Activated CD8-positive, alpha-beta memory T cell treated with anti-CD3 and anti-CD28 coated beads, Interleukin-2, amount 50 U/mL, for 24 hours (primary cell): ENCODE results near the gene MCM9.
"Not testable (repeated sequence)": the region's sequence is repeated elsewhere in the genome, so short reads cannot be mapped to it uniquely, and the experiment has no call there.

Source experiments
- DNase-seq: peaks from one replicate; pipeline ENCODE4 v3.0.0-alpha.2; 2020; ENCODE audit errors: extremely low read depth

The MCM9 gene

DNA sequence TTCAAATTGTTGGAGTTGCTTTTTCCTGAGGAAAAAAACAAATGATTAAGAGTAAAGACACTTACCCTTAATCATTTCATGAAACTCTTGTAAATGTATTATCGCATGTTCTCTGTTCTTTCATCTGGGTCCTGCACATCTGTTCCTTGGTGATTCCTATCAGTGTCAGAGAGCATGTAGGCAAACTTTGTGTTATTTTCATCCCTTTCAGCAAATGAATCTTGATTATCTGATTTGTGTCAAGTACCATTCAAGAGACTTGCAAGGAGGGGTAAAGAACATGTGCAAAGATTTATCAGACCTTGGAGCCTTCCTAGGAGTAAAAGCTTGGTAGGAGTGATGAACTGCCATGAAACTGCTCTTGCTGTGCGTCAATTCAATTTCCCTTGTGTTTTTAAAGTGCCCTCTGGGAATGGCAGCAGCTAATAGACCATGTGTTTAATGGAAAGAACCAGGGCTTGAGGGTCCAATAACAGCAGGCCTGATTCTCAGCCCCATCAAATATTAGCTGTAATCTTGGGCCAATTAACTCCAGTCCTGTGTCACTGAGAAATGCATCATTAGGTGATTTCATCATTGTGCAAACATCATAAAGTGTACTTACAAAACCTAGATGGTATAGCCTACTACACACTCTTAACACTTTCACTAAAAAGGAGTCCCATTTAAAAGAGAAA, 164.7 kb downstream of the MCM9 start:
- no peak for DNase-seq

DNA sequence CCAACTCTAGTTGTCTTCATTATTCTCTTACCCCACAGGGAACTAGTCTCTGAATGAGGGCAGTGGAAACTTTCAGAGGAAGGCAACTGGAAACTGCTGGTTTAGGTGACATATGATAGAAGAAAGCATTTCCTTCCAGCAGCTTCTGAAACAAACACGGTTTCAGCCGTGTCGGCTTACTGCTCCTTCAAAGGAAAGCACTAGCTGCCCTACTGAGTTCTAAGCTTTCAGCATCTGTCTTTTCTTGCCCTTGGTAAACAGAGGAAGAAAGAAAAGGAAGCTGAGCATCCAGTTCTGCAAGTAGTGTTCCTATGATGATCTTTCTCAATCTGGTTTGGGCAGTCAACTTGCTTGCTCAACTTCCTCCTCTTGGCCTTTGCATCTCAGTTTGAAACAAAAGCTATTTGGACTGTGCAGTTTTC, 166.0 kb downstream of the MCM9 start:
- no peak for DNase-seq

DNA sequence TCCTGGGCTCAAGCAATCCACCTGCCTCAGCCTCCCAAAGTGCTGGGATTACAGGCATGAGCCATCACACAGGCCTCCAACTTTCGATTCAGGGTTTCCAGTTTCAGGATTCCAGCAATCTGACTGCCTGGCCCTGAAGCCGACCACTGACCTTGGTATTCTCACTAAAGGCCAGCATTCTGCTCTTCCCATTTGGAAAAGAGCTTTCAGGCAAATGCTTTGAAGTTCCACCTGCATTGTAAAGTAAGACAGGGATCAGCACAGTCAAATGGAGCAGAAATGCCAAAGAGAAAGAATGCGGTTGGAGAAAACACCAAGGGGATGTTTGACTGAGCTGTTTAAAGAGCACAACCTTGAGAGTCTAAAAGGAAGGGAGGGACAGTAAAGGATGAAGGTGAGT, 166.5 kb downstream of the MCM9 start:
- DNase-seq: no peak

GRCh38 chr6:118765316-118765715, 169.6 kb downstream of the MCM9 start:
- DNase-seq: not testable (repeated sequence)

DNA sequence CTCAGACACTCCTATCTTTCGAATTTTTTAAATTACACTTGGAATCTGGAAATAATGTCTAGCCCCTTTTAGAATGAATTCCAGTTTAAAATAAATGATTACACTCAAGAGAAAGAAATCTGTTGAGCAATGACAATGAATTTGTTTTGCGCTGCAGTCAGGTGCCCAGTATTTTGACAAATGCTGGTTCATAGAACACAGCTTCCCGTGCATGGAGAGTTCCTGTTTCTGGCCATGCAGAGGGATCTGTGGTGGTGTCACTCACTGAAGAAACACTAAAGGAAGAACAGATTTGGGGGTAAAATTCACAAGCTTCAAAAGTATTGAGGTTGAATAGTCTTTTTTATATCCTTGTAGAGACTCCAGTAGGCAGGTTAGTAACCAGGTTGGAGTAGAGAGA, 170.2 kb downstream of the MCM9 start:
- no peak for DNase-seq
